Measurements from ENCODE around the gene VWF. TPM values are rescaled to one million over a fixed set of nuclear protein-coding genes. Genes with fewer than 3 reads are reported as not detected.

Gene VWF
- total and polyA plus RNA-seq, 10 of the 15 experiments (the other 5 are each of a cell fraction or from before 2014, with no cell fraction given) = 0.08 to 0.23 TPM; not detected in 8

- DNase-seq (ENCODE audit: low read depth, low spot score) (no peak), ATAC-seq (no peak), FAIRE-seq (no peak)
- H3K79me2 ChIP-seq (ENCODE audit: control insufficient read depth, insufficient read depth, low read length) = no peaks in the 10 kb centered on the region
- no peaks in the 10 kb centered on the region for H3K9me3 ChIP-seq (replicated peaks; ENCODE audit: control insufficient read depth, insufficient read depth, low read length)
- RAD21 ChIA-PET (ENCODE audit: unreplicated experiment) = no interaction called here
- CTCF ChIA-PET = no interaction called here
- H3K4me1 ChIP-seq (ENCODE audit: control insufficient read depth, insufficient read depth, low read length) = no peaks in the 10 kb centered on the region
- WGBS (ENCODE audit: insufficient coverage, insufficient replicate concordance, low lambda C conversion rate, missing lambda C conversion rate) = 0% methylated on average over 2 of the region's 5 CpGs
- H3K27me3 ChIP-seq (replicated peaks in 1 of 2; ENCODE audit: control insufficient read depth in 2 of 2, insufficient read depth in 2 of 2, low read length in 1 of 2) = no peaks in the 10 kb centered on the region; a peak in 1 of 4 replicates
- POLR2A ChIA-PET = interaction anchor here (0.7 kb wide), 1 partner anchor 396 kb away, joined by 7 read pairs; no protein-coding TSS in a partner anchor
- TF ChIP-seq BCL11A (IDR thresholded peaks at IDR 0.05; ENCODE audit: low read depth, low read length) (no peak), BHLHE40 (IDR thresholded peaks at IDR 0.05; ENCODE audit: borderline replicate concordance in 1 of 2, low read depth in 2 of 2, low read length in 1 of 2) (no peak), SMAD1 (IDR thresholded peaks at IDR 0.05; ENCODE audit: low read depth, partially characterized antibody) (no peak), IKZF1 (conservative IDR thresholded peaks at IDR 0.05) (no peak), CHD4 (IDR thresholded peaks at IDR 0.05) (no peak), IRF3 (IDR thresholded peaks at IDR 0.05) (no peak), USF2 (IDR thresholded peaks at IDR 0.05; ENCODE audit: borderline replicate concordance, low read depth, low read length) (no peak), BRCA1 (IDR thresholded peaks at IDR 0.05; ENCODE audit: low read depth, low read length) (no peak), NFIC (IDR thresholded peaks at IDR 0.05; ENCODE audit: low read depth, low read length) (no peak), PKNOX1 (IDR thresholded peaks at IDR 0.05) (no peak), SPI1 (IDR thresholded peaks at IDR 0.05; ENCODE audit: borderline replicate concordance, insufficient read depth, low read depth, low read length) (no peak), NR2F1 (conservative IDR thresholded peaks at IDR 0.05) (no peak), ATF2 (IDR thresholded peaks at IDR 0.05; ENCODE audit: low read length) (no peak), FOS (IDR thresholded peaks at IDR 0.05; ENCODE audit: borderline replicate concordance, extremely low read depth, insufficient read length) (no peak), KAT2A (conservative IDR thresholded peaks at IDR 0.05; ENCODE audit: control insufficient read depth, low read depth, low read length) (no peak), PBX3 (IDR thresholded peaks at IDR 0.05; ENCODE audit: insufficient replicate concordance, low read depth, low read length) (no peak), MYB (IDR thresholded peaks at IDR 0.05; ENCODE audit: borderline replicate concordance, low read depth, low read length) (no peak)
- H3K4me2 ChIP-seq (ENCODE audit: control insufficient read depth, insufficient read depth) = no peak overlapping the region
- no peak overlapping the region for H2AFZ ChIP-seq (ENCODE audit: control insufficient read depth, low read depth, low read length)
- H3K36me3 ChIP-seq (ENCODE audit: control insufficient read depth in 2 of 2, insufficient read depth in 2 of 2, low read length in 1 of 2) = no peaks in the 10 kb centered on the region
- in situ Hi-C loops (cut with MboI) = no loop called here
- no peak overlapping the region for H3K9ac ChIP-seq (ENCODE audit: control insufficient read depth, insufficient read depth, low read length)
- SMC1A ChIA-PET (ENCODE audit: uncharacterized antibody, unreplicated experiment) = no interaction called here
- H4K20me1 ChIP-seq (ENCODE audit: control insufficient read depth, insufficient read depth) = no peaks in the 10 kb centered on the region
- H3K4me3 ChIP-seq = no peak overlapping the region
- no peak overlapping the region for H3K27ac ChIP-seq (ENCODE audit: control insufficient read depth, insufficient read depth)
- BruUV-seq (replicated peaks) = no TSS peak
- intact Hi-C loops (cut with micrococcal nuclease; ENCODE audit: unreplicated experiment) = no loop called here
Measured at GRCh38 chr12:6146951-6147350, 22.5 kb upstream of the VWF start.
